Endodermal cell (in vitro differentiated cells): ENCODE data around the gene MFNG. TPM values are rescaled to one million over a fixed set of nuclear protein-coding genes. Genes with fewer than 3 reads are reported as not detected.

Source experiments
- DNase-seq: peaks from one replicate; pipeline ENCODE4 v3.0.0-alpha.2; 2017
- H3K27ac ChIP-seq: 2 replicates; pipeline ENCODE4 v1.5.1; 2013; ENCODE audit warnings: mild to moderate bottlenecking, low read depth, low read length, moderate library complexity
- H3K27me3 ChIP-seq: 2 replicates; pipeline ENCODE4 v1.6.1; 2013; ENCODE audit warnings: mild to moderate bottlenecking, low read length, moderate library complexity; ENCODE audit not compliant: insufficient read depth, control insufficient read depth, poor library complexity, severe bottlenecking
- H3K36me3 ChIP-seq: 2 replicates; pipeline ENCODE4 v1.7.0; 2013; ENCODE audit warnings: mild to moderate bottlenecking, low read length, moderate library complexity; ENCODE audit not compliant: control insufficient read depth, insufficient read depth
- H3K4me1 ChIP-seq: one replicate; pipeline ENCODE4 v1.7.0; 2013; ENCODE audit warnings: low read length; ENCODE audit not compliant: control insufficient read depth, insufficient read depth
- H3K4me3 ChIP-seq: 2 replicates; pipeline ENCODE4 v1.5.1; 2013; ENCODE audit warnings: mild to moderate bottlenecking, low read length, moderate library complexity
- H3K9ac ChIP-seq: 2 replicates; pipeline ENCODE4 v1.6.1; 2013; ENCODE audit warnings: mild to moderate bottlenecking, low read length, moderate library complexity; ENCODE audit not compliant: poor library complexity, severe bottlenecking; ENCODE audit errors: extremely low read depth
- H3K9me3 ChIP-seq: 2 replicates; pipeline ENCODE4 v1.6.1; 2013; ENCODE audit warnings: mild to moderate bottlenecking, low read length, moderate library complexity; ENCODE audit not compliant: control insufficient read depth
- H3K27ac Mint-ChIP-seq: 2 replicates; pipeline ENCODE4 v1.8.0; 2020; ENCODE audit warnings: mixed read lengths
- H3K27me3 Mint-ChIP-seq: 2 replicates; pipeline ENCODE4 v1.8.0; 2021; ENCODE audit warnings: mild to moderate bottlenecking, mixed read lengths; ENCODE audit not compliant: insufficient read depth
- H3K36me3 Mint-ChIP-seq: 2 replicates; pipeline ENCODE4 v1.8.0; 2020; ENCODE audit warnings: low read depth, mixed read lengths
- H3K4me1 Mint-ChIP-seq: 2 replicates; pipeline ENCODE4 v1.8.0; 2020; ENCODE audit warnings: mixed read lengths
- H3K4me3 Mint-ChIP-seq: 2 replicates; pipeline ENCODE4 v1.8.0; 2020; ENCODE audit warnings: mild to moderate bottlenecking, moderate library complexity, mixed read lengths
- H3K9me3 Mint-ChIP-seq: 2 replicates; pipeline ENCODE4 v1.8.0; 2020; ENCODE audit warnings: mild to moderate bottlenecking, mixed read lengths
- CTCF ChIP-seq: fragments of 200-600 bp; sonication (generic); conservative IDR thresholded peaks from 2 replicates; pipeline ENCODE4 v1.5.0; 2021; ENCODE audit warnings: antibody characterized with exemption, mild to moderate bottlenecking
- WGBS, 2 experiments: methylation state at CpG; one replicate each; pipeline versions ENCODE4 v1.1.5 to v1.1.7; 2013; ENCODE audit warnings: missing lambda C conversion rate in 2 of 2, mixed read lengths in 1 of 2; ENCODE audit not compliant: insufficient coverage in 1 of 2, insufficient read length in 1 of 2; 5-methylcytosine and 5-hydroxymethylcytosine counted together
- total RNA-seq, 2 donors: library from RNA; stranded (reverse); fragmentation: NEBNext Ultra II Directional in 1 of 2; extraction: Animal tissue kit (Norgen Biotek cat#: 25700) in 1 of 2; gene quantifications; 2 replicates in 1 of 2; 3 replicates in 1 of 2; pipeline ENCODE4 v1.2.1, GENCODE V29; 2021

The MFNG gene
- total RNA-seq, 2 donors from 2014 or later, result 1.9 to 6.6 TPM

GRCh38 chr22:37445501-37445900 is 40.7 kb downstream of the MFNG start:
- no peak for DNase-seq
- H3K9ac ChIP-seq, result no peak overlapping the region
- H3K4me3 Mint-ChIP-seq, result no peak overlapping the region
- H3K27me3 ChIP-seq, result no peaks in the 10 kb centered on the region
- no peaks in the 10 kb centered on the region for H3K36me3 ChIP-seq
- no peak overlapping the region for H3K4me3 ChIP-seq
- peaks cover 9% of the 10 kb centered on the region for H3K9me3 Mint-ChIP-seq
- no peak overlapping the region for H3K27ac ChIP-seq
- H3K4me1 ChIP-seq, result no peaks in the 10 kb centered on the region
- WGBS, 2 experiments, result 91 to 92% methylated on average over 7 to 9 of the region's 9 CpGs
- no peak for TF ChIP-seq CTCF
- no peak overlapping the region for H3K27ac Mint-ChIP-seq
- H3K27me3 Mint-ChIP-seq, result peaks cover 13% of the 10 kb centered on the region
- H3K4me1 Mint-ChIP-seq, result no peaks in the 10 kb centered on the region
- H3K36me3 Mint-ChIP-seq, result no peaks in the 10 kb centered on the region
- no peaks in the 10 kb centered on the region for H3K9me3 ChIP-seq

GRCh38 chr22:37443977-37444376 is 42.2 kb downstream of the MFNG start:
- TF ChIP-seq CTCF, result no peak
- H3K4me3 Mint-ChIP-seq, result no peak overlapping the region
- H3K4me3 ChIP-seq, result no peak overlapping the region
- H3K27ac Mint-ChIP-seq, result no peak overlapping the region
- H3K9ac ChIP-seq, result no peak overlapping the region
- no peaks in the 10 kb centered on the region for H3K27me3 ChIP-seq
- H3K4me1 Mint-ChIP-seq, result no peaks in the 10 kb centered on the region
- H3K36me3 Mint-ChIP-seq, result no peaks in the 10 kb centered on the region
- no peaks in the 10 kb centered on the region for H3K4me1 ChIP-seq
- H3K9me3 Mint-ChIP-seq, result peaks cover 11% of the 10 kb centered on the region
- 92% methylated on average over 4 to 7 of the region's 7 CpGs for WGBS, 2 experiments
- H3K36me3 ChIP-seq, result no peaks in the 10 kb centered on the region
- no peak overlapping the region for H3K27ac ChIP-seq
- peaks cover 14% of the 10 kb centered on the region for H3K27me3 Mint-ChIP-seq
- H3K9me3 ChIP-seq, result no peaks in the 10 kb centered on the region
- DNase-seq, result no peak

- Mint-ChIP-seq H3K4me1 (no peaks in the 10 kb centered on the region), H3K4me3 (no peak overlapping the region), H3K27me3 (peaks cover 14% of the 10 kb centered on the region), H3K9me3 (peaks cover 11% of the 10 kb centered on the region), H3K27ac (no peak overlapping the region), H3K36me3 (no peaks in the 10 kb centered on the region)
- no peak for DNase-seq
- 95% methylated on average over 4 to 7 of the region's 7 CpGs for WGBS, 2 experiments
- TF ChIP-seq CTCF, result no peak
- Histone ChIP-seq H3K27me3 (no peaks in the 10 kb centered on the region), H3K4me3 (no peak overlapping the region), H3K36me3 (no peaks in the 10 kb centered on the region), H3K4me1 (no peaks in the 10 kb centered on the region), H3K27ac (no peak overlapping the region), H3K9ac (no peak overlapping the region), H3K9me3 (no peaks in the 10 kb centered on the region)
Measured at GRCh38 chr22:37443086-37443485, 43.1 kb downstream of the MFNG start.
